A549 (cell line): ENCODE results near the gene TSC22D2. TPM values are rescaled to one million over a fixed set of nuclear protein-coding genes. Genes with fewer than 3 reads are reported as not detected.

Experiments
- ATAC-seq, 2 experiments: fragments of 200-7000 bp in 1 of 2; fragments of >200 bp in 1 of 2; cut with Nextera tagmentation in 1 of 2; cut with Tn5 transposase in 1 of 2; 3 replicates each; pipeline versions ENCODE4 v1.8.0 to v1.9.1; 2018 to 2020; ENCODE audit warnings: mild to moderate bottlenecking in 1 of 2, moderate library complexity in 1 of 2
- CTCF ChIA-PET: fragments of 300-600 bp; sonication (Branson Sonifier 250); formaldehyde crosslinking; extraction: SDS; loops from one replicate; lab custom pipeline; 2021; ENCODE audit warnings: antibody characterized with exemption, inconsistent platforms; lab: Yijun Ruan, JAX
- POLR2A ChIA-PET: fragments of 350-600 bp; formaldehyde crosslinking; extraction: SDS; loops from one replicate; lab custom pipeline; 2021; ENCODE audit warnings: antibody characterized with exemption, inconsistent platforms; lab: Yijun Ruan, JAX
- DNase-seq, 2 experiments: peaks; one replicate each; pipeline versions ENCODE4 v3.0.0 to v3.0.0-alpha.2; 2011 to 2016; ENCODE audit warnings: low read depth in 1 of 2, low spot score in 1 of 2
- FAIRE-seq: peaks from 2 replicates; lab custom pipeline; 2011; peaks lifted over from hg19 to GRCh38; lab: Jason Lieb, UNC
- H3K27ac ChIP-seq, 2 experiments: fragments of >200 bp; sonication (Bioruptor Twin); formaldehyde crosslinking; 3 replicates each; pipeline ENCODE4 v1.5.1; 2016 to 2017
- H3K4me1 ChIP-seq: fragments of >200 bp; sonication (Bioruptor Twin); formaldehyde crosslinking; 3 replicates; pipeline ENCODE4 v1.6.1; 2016
- H3K4me2 ChIP-seq: fragments of >200 bp; sonication (Bioruptor Twin); formaldehyde crosslinking; 3 replicates; pipeline ENCODE4 v1.6.1; 2016
- H3K4me3 ChIP-seq: fragments of >200 bp; sonication (Bioruptor Twin); formaldehyde crosslinking; 3 replicates; pipeline ENCODE4 v1.5.1; 2016
- H3K9me3 ChIP-seq: fragments of >200 bp; sonication (Bioruptor Twin); formaldehyde crosslinking; 3 replicates; pipeline ENCODE4 v1.6.1; 2016
- ATOH8 ChIP-seq: fragments of 250-450 bp; sonication (Bioruptor Pico); IDR thresholded peaks from 2 replicates; pipeline ENCODE4 v1.5.0; 2020; ENCODE audit warnings: low read depth, mild to moderate bottlenecking, moderate library complexity
- CBX2 ChIP-seq: fragments of 200-600 bp; sonication (generic); IDR thresholded peaks from 2 replicates; pipeline ENCODE4 v1.6.1; 2016; ENCODE audit warnings: low read depth, mild to moderate bottlenecking, borderline replicate concordance
- CBX8 ChIP-seq: fragments of 200-600 bp; sonication (generic); IDR thresholded peaks from 2 replicates; pipeline ENCODE4 v1.6.1; 2016
- CTCF ChIP-seq: fragments of >200 bp; sonication (Bioruptor Twin); formaldehyde crosslinking; IDR thresholded peaks from 3 replicates; pipeline ENCODE4 v1.5.1; 2016
- EHF ChIP-seq: fragments of 250-450 bp; sonication (Bioruptor Pico); IDR thresholded peaks from 2 replicates; pipeline ENCODE4 v1.5.0; 2020; ENCODE audit warnings: mild to moderate bottlenecking
- ESRRA ChIP-seq: fragments of 150-350 bp; IDR thresholded peaks from 2 replicates; pipeline ENCODE4 v1.6.1; 2014; ENCODE audit warnings: mild to moderate bottlenecking, low read length, borderline replicate concordance
- FOXS1 ChIP-seq: fragments of 250-450 bp; sonication (Bioruptor Pico); IDR thresholded peaks from 2 replicates; pipeline ENCODE4 v1.5.0; 2020; ENCODE audit warnings: mild to moderate bottlenecking, moderate library complexity
- GATA3 ChIP-seq: IDR thresholded peaks from 2 replicates; pipeline ENCODE4 v1.6.1; 2012; ENCODE audit warnings: borderline replicate concordance
- HDAC2 ChIP-seq: fragments of 200-600 bp; sonication (generic); IDR thresholded peaks from 2 replicates; pipeline ENCODE4 v1.6.1; 2016
- HOXB13 ChIP-seq: fragments of 250-450 bp; sonication (Bioruptor Pico); IDR thresholded peaks from 2 replicates; pipeline ENCODE4 v1.5.0; 2020; ENCODE audit warnings: low read depth, mild to moderate bottlenecking, moderate library complexity
- HOXB5 ChIP-seq: fragments of 250-450 bp; sonication (Bioruptor Pico); IDR thresholded peaks from 2 replicates; pipeline ENCODE4 v1.5.0; 2020; ENCODE audit warnings: mild to moderate bottlenecking, moderate library complexity
- JUN ChIP-seq, 2 experiments: fragments of >200 bp; sonication (Bioruptor Twin); formaldehyde crosslinking; IDR thresholded peaks; 2 replicates in 1 of 2; 3 replicates in 1 of 2; pipeline ENCODE4 v1.6.1; 2016 to 2017
- JUNB ChIP-seq: fragments of >200 bp; sonication (Bioruptor Twin); formaldehyde crosslinking; IDR thresholded peaks from 2 replicates; pipeline ENCODE4 v1.6.1; 2016
- MAX ChIP-seq: IDR thresholded peaks from 2 replicates; pipeline ENCODE4 v1.6.1; 2012
- NFE2L2 ChIP-seq: fragments of 150-350 bp; conservative IDR thresholded peaks from 2 replicates; pipeline ENCODE4 v1.6.1; 2014; ENCODE audit warnings: low read length
- PHF8 ChIP-seq: fragments of 200-600 bp; sonication (generic); IDR thresholded peaks from 2 replicates; pipeline ENCODE4 v1.6.1; 2016; ENCODE audit warnings: low read depth, mild to moderate bottlenecking, antibody characterized with exemption, moderate library complexity, borderline replicate concordance
- RAD21 ChIP-seq, 2 experiments: fragments of >200 bp in 1 of 2; sonication (Bioruptor Twin) in 1 of 2; formaldehyde crosslinking in 1 of 2; IDR thresholded peaks in 1 of 2; conservative IDR thresholded peaks in 1 of 2; 2 replicates in 1 of 2; 3 replicates in 1 of 2; pipeline ENCODE4 v1.6.1; 2012 to 2018; ENCODE audit warnings: inconsistent platforms in 1 of 2
- RCOR1 ChIP-seq: fragments of 150-350 bp; IDR thresholded peaks from 2 replicates; pipeline ENCODE4 v1.6.1; 2014; ENCODE audit warnings: antibody characterized with exemption, low read length, low read depth
- RNF2 ChIP-seq: fragments of 200-600 bp; sonication (generic); IDR thresholded peaks from 2 replicates; pipeline ENCODE4 v1.6.1; 2016; ENCODE audit warnings: low read depth, mild to moderate bottlenecking, antibody characterized with exemption, moderate library complexity, borderline replicate concordance
- TFCP2L1 ChIP-seq: fragments of 250-450 bp; sonication (Bioruptor Pico); IDR thresholded peaks from 2 replicates; pipeline ENCODE4 v1.5.0; 2021; ENCODE audit warnings: mild to moderate bottlenecking
- TP53 ChIP-seq: fragments of 250-450 bp; sonication (Bioruptor Pico); IDR thresholded peaks from 2 replicates; pipeline ENCODE4 v1.5.0; 2021; ENCODE audit warnings: mild to moderate bottlenecking, moderate library complexity
- ZFP36 ChIP-seq: fragments of 450-650 bp; IDR thresholded peaks from 2 replicates; pipeline ENCODE4 v1.6.1; 2014; ENCODE audit warnings: borderline replicate concordance; ENCODE audit not compliant: partially characterized antibody
- ZSCAN20 ChIP-seq: fragments of 250-450 bp; sonication (Bioruptor Pico); IDR thresholded peaks from 2 replicates; pipeline ENCODE4 v1.8.0; 2022; ENCODE audit warnings: mild to moderate bottlenecking, moderate library complexity
- WGBS: methylation state at CpG from one replicate; pipeline ENCODE4 v1.1.6; 2017; ENCODE audit errors: missing lambda C conversion rate; 5-methylcytosine and 5-hydroxymethylcytosine counted together
- polyA plus RNA-seq, 4 experiments: library from polyadenylated mRNA; depleted of rRNA in 3 of 4; stranded (reverse); fragments of >200 nt; fragmentation: RNase III in 1 of 4; extraction: RNeasy Plus Mini Kit Qiagen cat#74134 plus additional on column Dnase treatment in 1 of 4; gene quantifications; 2 replicates in 3 of 4; 3 replicates in 1 of 4; pipeline ENCODE4 v1.2.3, GENCODE V29; 2011 to 2017

Gene TSC22D2
- polyA plus RNA-seq, 2 of the 4 experiments (the other 2 are of a cell fraction), result 8.8 to 13.9 TPM

- DNase-seq (no peak), FAIRE-seq (no peak), ATAC-seq (no peak)
- ChIA-PET POLR2A (no interaction called here), CTCF (no interaction called here)
- Histone ChIP-seq H3K4me2 (no peak overlapping the region), H3K27ac (no peak overlapping the region), H3K4me1 (peaks cover 34% of the 10 kb centered on the region), H3K9me3 (no peaks in the 10 kb centered on the region), H3K4me3 (no peak overlapping the region)
- WGBS, result 88% methylated on average over 4 of the region's 4 CpGs
- TF ChIP-seq TFCP2L1 (CRISPR knock-in tag) (no peak), ESRRA (no peak), RAD21 (conservative IDR thresholded peaks at IDR 0.05 in 1 of 2, IDR thresholded peaks at IDR 0.05 in 1 of 2) (no peak), CTCF (no peak), NFE2L2 (no peak), EHF (no peak), CBX8 (no peak), JUN (IDR thresholded peaks at IDR 0.05) (no peak), JUNB (no peak), FOXS1 (CRISPR knock-in tag) (no peak), HDAC2 (no peak), RNF2 (no peak)
These were observed 45.3 kb downstream of the TSC22D2 start for GRCh38 chr3:150453353-150453752.

- CTCF ChIA-PET, result no interaction called here
- Histone ChIP-seq H3K4me3 (no peak overlapping the region), H3K27ac (no peak overlapping the region), H3K4me1 (peaks cover 26% of the 10 kb centered on the region), H3K9me3 (no peaks in the 10 kb centered on the region), H3K4me2 (no peak overlapping the region)
- no peak for DNase-seq
- 90% methylated on average over 2 of the region's 2 CpGs for WGBS
- TF ChIP-seq MAX, result no peak
- POLR2A ChIA-PET, result no interaction called here
- no peak for ATAC-seq
- no peak for FAIRE-seq
These were observed 46.0 kb downstream of the TSC22D2 start for GRCh38 chr3:150454085-150454484.

GRCh38 chr3:150454622-150455021 is 46.5 kb downstream of the TSC22D2 start:
- WGBS, result 93% methylated on average over 1 of the region's 1 CpG
- POLR2A ChIA-PET, result no interaction called here
- H3K4me2 ChIP-seq, result no peak overlapping the region
- no peaks in the 10 kb centered on the region for H3K9me3 ChIP-seq
- no peak overlapping the region for H3K27ac ChIP-seq
- H3K4me3 ChIP-seq, result no peak overlapping the region
- FAIRE-seq (no peak), DNase-seq (no peak), ATAC-seq (no peak)
- no peak for TF ChIP-seq HOXB13
- no peak for TF ChIP-seq ZFP36
- TF ChIP-seq HOXB5 (CRISPR knock-in tag), result no peak
- no peak for TF ChIP-seq GATA3
- TF ChIP-seq CBX2, result no peak
- no peak for TF ChIP-seq TP53 (CRISPR knock-in tag)
- no peak for TF ChIP-seq ATOH8
- TF ChIP-seq NFE2L2, result no peak
- TF ChIP-seq RCOR1, result no peak
- TF ChIP-seq MAX, result no peak
- TF ChIP-seq ESRRA, result no peak
- no peak for TF ChIP-seq FOXS1 (CRISPR knock-in tag)
- TF ChIP-seq PHF8, result no peak
- TF ChIP-seq ZSCAN20, result no peak
- CTCF ChIA-PET, result no interaction called here
- H3K4me1 ChIP-seq, result peaks cover 21% of the 10 kb centered on the region
